Endothelial cell of umbilical vein (primary cell): ENCODE data around the gene LRRC14B. TPM values are rescaled to one million over a fixed set of nuclear protein-coding genes. Genes with fewer than 3 reads are reported as not detected.

ENCODE experiments used
- BruUV-seq: library from RNA; stranded (reverse); fragments of 400-500 nt; replicated peaks from 2 replicates; lab custom pipeline; 2021; lab: Mats Ljungman, UMichigan
- CTCF ChIA-PET: fragments of 300-600, 350-600 bp; sonication (Branson Sonifier 250); formaldehyde crosslinking; loops from one replicate; lab custom pipeline; 2021; ENCODE audit warnings: antibody characterized with exemption, inconsistent platforms; lab: Charles Lee
- POLR2A ChIA-PET: fragments of 300-600, 350-600 bp; sonication (Branson Sonifier 250); formaldehyde crosslinking; loops from one replicate; lab custom pipeline; 2021; ENCODE audit warnings: antibody characterized with exemption, inconsistent platforms; lab: Charles Lee
- DNase-seq: peaks from one replicate; pipeline ENCODE4 v3.0.0-alpha.2; 2011; ENCODE audit warnings: low read depth, low spot score
- FAIRE-seq: peaks from 2 replicates; lab custom pipeline; 2011; peaks lifted over from hg19 to GRCh38; lab: Jason Lieb, UNC
- H2AFZ ChIP-seq: 2 replicates; pipeline ENCODE4 v1.6.0; 2012; ENCODE audit warnings: low read depth, low read length, control low read depth, inconsistent platforms
- H3K27ac ChIP-seq: 2 replicates; pipeline ENCODE4 v1.5.1; 2011; ENCODE audit warnings: low read depth, mild to moderate bottlenecking, control low read depth, low read length, moderate library complexity; ENCODE audit not compliant: insufficient read depth
- H3K27me3 ChIP-seq, 2 experiments: 2 replicates each; pipeline versions ENCODE4 v1.6.0 to v1.6.1; 2011; ENCODE audit warnings: low read length in 2 of 2, mixed read lengths in 1 of 2; ENCODE audit not compliant: control insufficient read depth in 2 of 2, insufficient read depth in 2 of 2
- H3K36me3 ChIP-seq, 2 experiments: 2 replicates in 1 of 2; 3 replicates in 1 of 2; pipeline ENCODE4 v1.5.1; 2011; ENCODE audit warnings: low read length in 2 of 2, mild to moderate bottlenecking in 1 of 2, moderate library complexity in 1 of 2; ENCODE audit not compliant: control insufficient read depth in 2 of 2, insufficient read depth in 2 of 2; ENCODE audit errors: extremely low read depth in 1 of 2
- H3K4me1 ChIP-seq: 3 replicates; pipeline ENCODE4 v1.5.1; 2011; ENCODE audit warnings: mild to moderate bottlenecking, low read length; ENCODE audit not compliant: control insufficient read depth, insufficient read depth; ENCODE audit errors: extremely low read depth
- H3K4me2 ChIP-seq: 2 replicates; pipeline ENCODE4 v1.6.1; 2011; ENCODE audit warnings: low read length, control low read depth, mixed read lengths; ENCODE audit not compliant: insufficient read depth
- H3K4me3 ChIP-seq, 3 experiments: fragments of 200-600 bp in 1 of 3; sonication (generic), shearing (Covaris generic) in 1 of 3; replicated peaks in 1 of 3; 2 replicates each; pipeline ENCODE4 v1.5.1; 2011 to 2016; ENCODE audit warnings: control low read depth in 3 of 3, low read length in 3 of 3, mild to moderate bottlenecking in 2 of 3, inconsistent platforms in 1 of 3, low read depth in 1 of 3, moderate library complexity in 1 of 3; ENCODE audit not compliant: insufficient read depth in 1 of 3
- H3K79me2 ChIP-seq: 2 replicates; pipeline ENCODE4 v1.6.0; 2012; ENCODE audit warnings: low read length, inconsistent platforms; ENCODE audit not compliant: control insufficient read depth, insufficient read depth
- H3K9ac ChIP-seq: replicated peaks from 2 replicates; pipeline ENCODE3; 2011; ENCODE audit warnings: low read length, control low read depth; ENCODE audit not compliant: insufficient read depth; ENCODE audit errors: extremely low read depth
- H3K9me1 ChIP-seq: replicated peaks from 3 replicates; pipeline ENCODE4 v1.6.0; 2011; ENCODE audit warnings: mild to moderate bottlenecking, low read length; ENCODE audit not compliant: control insufficient read depth, insufficient read depth; ENCODE audit errors: extremely low read depth
- H3K9me3 ChIP-seq: replicated peaks from 2 replicates; pipeline ENCODE4 v1.5.1; 2012; ENCODE audit warnings: low read length, inconsistent platforms; ENCODE audit not compliant: control insufficient read depth, insufficient read depth
- H4K20me1 ChIP-seq: replicated peaks from 2 replicates; pipeline ENCODE3; 2011; ENCODE audit warnings: mild to moderate bottlenecking, low read length; ENCODE audit not compliant: control insufficient read depth, insufficient read depth; ENCODE audit errors: extremely low read depth
- CTCF ChIP-seq, 2 donors: IDR thresholded peaks; 1 replicate in 1 of 2; 2 replicates in 1 of 2; pipeline ENCODE4 v1.5.1; 2011; ENCODE audit warnings: low read length in 2 of 2, mild to moderate bottlenecking in 2 of 2, moderate library complexity in 2 of 2, control low read depth in 1 of 2, inconsistent platforms in 1 of 2, low read depth in 1 of 2; ENCODE audit not compliant: insufficient read depth in 1 of 2; ENCODE audit errors: extremely low read depth in 1 of 2
- EZH2 ChIP-seq: IDR thresholded peaks from 2 replicates; pipeline ENCODE4 v1.6.1; 2012; ENCODE audit warnings: borderline replicate concordance, low read depth, mild to moderate bottlenecking, moderate library complexity, low read length, inconsistent platforms; ENCODE audit not compliant: severe bottlenecking
- FOS ChIP-seq: IDR thresholded peaks from 2 replicates; pipeline ENCODE4 v1.6.1; 2011; ENCODE audit warnings: mild to moderate bottlenecking, low read length, moderate library complexity, borderline replicate concordance; ENCODE audit not compliant: insufficient read depth
- GATA2 ChIP-seq: IDR thresholded peaks from 2 replicates; pipeline ENCODE4 v1.7.0; 2011; ENCODE audit warnings: low read depth, mild to moderate bottlenecking, moderate library complexity, mixed read lengths, low read length; ENCODE audit not compliant: insufficient read length, insufficient read depth
- JUN ChIP-seq: IDR thresholded peaks from 2 replicates; pipeline ENCODE4 v1.6.1; 2011; ENCODE audit warnings: borderline replicate concordance, low read depth; ENCODE audit not compliant: insufficient read length, insufficient read depth
- MAX ChIP-seq: IDR thresholded peaks from 2 replicates; pipeline ENCODE4 v1.6.1; 2011; ENCODE audit not compliant: insufficient read depth, insufficient read length
- MYC ChIP-seq: IDR thresholded peaks from one replicate; pipeline ENCODE4 v1.6.1; 2011; ENCODE audit warnings: mild to moderate bottlenecking, low read depth, low read length
- POLR2A ChIP-seq: IDR thresholded peaks from 2 replicates; pipeline ENCODE4 v1.6.1; 2012; ENCODE audit warnings: low read depth, mild to moderate bottlenecking, control low read depth, low read length
- POLR2AphosphoS5 ChIP-seq: IDR thresholded peaks from 2 replicates; pipeline ENCODE4 v1.6.1; 2012; ENCODE audit warnings: low read depth, mild to moderate bottlenecking, control low read depth, low read length, moderate library complexity; ENCODE audit not compliant: insufficient read depth
- dilution Hi-C: fragments of 300-500 bp; cut with MboI; formaldehyde crosslinking; loops from one replicate; pipeline ENCODE4 v1.15.0; 2019; ENCODE audit warnings: low sequenced_read_pairs; ENCODE audit not compliant: extremely low pct_ligation_motif_present
- intact Hi-C: fragments of 100-400 bp; cut with micrococcal nuclease; formaldehyde crosslinking; loops from one replicate; pipeline ENCODE4 v1.10.0; 2022
- polyA plus RNA-seq, 4 experiments: library from polyadenylated mRNA; depleted of rRNA in 3 of 4; stranded (reverse) in 3 of 4; unstranded in 1 of 4; fragments of >200 nt; gene quantifications; 2 replicates each; pipeline versions ENCODE4 v1.2.1 to v1.2.3, GENCODE V29; 2011 to 2012; ENCODE audit warnings: missing spikeins in 1 of 4
- total RNA-seq: library from RNA; stranded (reverse); gene quantifications from 2 replicates; pipeline ENCODE4 v1.2.3, GENCODE V29; 2021

Gene LRRC14B
- total and polyA plus RNA-seq, 2 donors (not counting 3 experiments of a cell fraction or from before 2014, with no cell fraction given), result not detected

GRCh38 chr5:156411-157072 lies 34.8 kb upstream of the LRRC14B start:
- dilution Hi-C loops (no loop called here), intact Hi-C loops (no loop called here)
- H4K20me1 ChIP-seq, result no peaks in the 10 kb centered on the region
- no peak overlapping the region for H3K4me2 ChIP-seq
- H3K36me3 ChIP-seq, result no peaks in the 10 kb centered on the region
- H3K27ac ChIP-seq, result no peak overlapping the region
- H3K9me3 ChIP-seq, result no peaks in the 10 kb centered on the region
- no peaks in the 10 kb centered on the region for H3K9me1 ChIP-seq
- no peak overlapping the region for H2AFZ ChIP-seq
- peaks cover 0 to 5% of the 10 kb centered on the region in 2 experiments for H3K27me3 ChIP-seq
- DNase-seq, result no peak
- no peak for FAIRE-seq
- ChIA-PET CTCF (interaction anchor here (0.9 kb wide), 1 partner anchor 17 kb away, joined by 3 read pairs; no protein-coding TSS in a partner anchor), POLR2A (no interaction called here)
- no peaks in the 10 kb centered on the region for H3K4me1 ChIP-seq
- BruUV-seq, result no TSS peak
- H3K79me2 ChIP-seq, result no peaks in the 10 kb centered on the region
- TF ChIP-seq FOS (no peak), JUN (no peak), GATA2 (no peak), EZH2 (no peak), MYC (no peak), POLR2AphosphoS5 (no peak), POLR2A (no peak)
- H3K9ac ChIP-seq, result no peak overlapping the region
- no peak overlapping the region for H3K4me3 ChIP-seq

GRCh38 chr5:157126-157715 lies 34.1 kb upstream of the LRRC14B start:
- BruUV-seq, result no TSS peak
- Histone ChIP-seq H4K20me1 (no peaks in the 10 kb centered on the region), H3K27ac (no peak overlapping the region), H3K36me3 (no peaks in the 10 kb centered on the region), H2AFZ (no peak overlapping the region), H3K9me1 (no peaks in the 10 kb centered on the region), H3K27me3 (peaks cover 0 to 5% of the 10 kb centered on the region in 2 experiments), H3K4me1 (no peaks in the 10 kb centered on the region), H3K9ac (no peak overlapping the region), H3K79me2 (no peaks in the 10 kb centered on the region), H3K4me2 (no peak overlapping the region), H3K9me3 (no peaks in the 10 kb centered on the region), H3K4me3 (no peak overlapping the region)
- FAIRE-seq, result no peak
- TF ChIP-seq CTCF (IDR thresholded peaks at IDR 0.05; ENCODE audit: extremely low read depth in 1 of 2, insufficient read depth in 1 of 2, low read depth in 1 of 2, low read length in 2 of 2), result no peak
- no peak for TF ChIP-seq FOS
- no peak for TF ChIP-seq JUN
- TF ChIP-seq MAX, result no peak
- no peak for TF ChIP-seq GATA2
- no peak for TF ChIP-seq EZH2
- CTCF ChIA-PET, result no interaction called here
- intact Hi-C loops (no loop called here), dilution Hi-C loops (no loop called here)
- POLR2A ChIA-PET, result no interaction called here
- DNase-seq, result no peak
